CD1c-positive myeloid dendritic cell (primary cell): ENCODE measurements around the gene RAP1GAP.
"Not testable (repeated sequence)": the region's sequence is repeated elsewhere in the genome, so short reads cannot be mapped to it uniquely, and the experiment has no call there.

Experiments
- DNase-seq: peaks from one replicate; pipeline ENCODE4 v3.0.0-alpha.2; 2016; ENCODE audit errors: extremely low spot score

The RAP1GAP gene

DNA sequence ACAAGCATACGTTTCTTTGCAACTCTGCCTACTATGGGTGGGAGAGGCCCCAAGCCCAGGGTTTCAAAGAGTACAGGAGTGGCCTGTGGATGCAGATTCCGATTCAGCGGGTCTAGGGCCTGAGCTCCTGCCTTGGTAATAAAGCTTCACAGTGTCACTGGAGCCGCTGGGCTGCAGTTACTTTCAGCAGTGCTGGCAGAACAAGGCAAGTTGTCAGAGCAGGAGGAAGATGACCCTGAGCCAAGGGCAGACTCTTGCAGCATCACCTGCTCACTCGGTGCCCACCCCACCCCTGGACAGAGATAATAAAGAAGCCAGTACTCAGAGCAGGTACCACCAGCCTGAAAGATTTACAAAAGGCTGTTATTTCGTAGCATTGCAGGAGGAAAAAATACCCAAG is 8.0 kb upstream of the RAP1GAP start:
- no peak for DNase-seq

DNA sequence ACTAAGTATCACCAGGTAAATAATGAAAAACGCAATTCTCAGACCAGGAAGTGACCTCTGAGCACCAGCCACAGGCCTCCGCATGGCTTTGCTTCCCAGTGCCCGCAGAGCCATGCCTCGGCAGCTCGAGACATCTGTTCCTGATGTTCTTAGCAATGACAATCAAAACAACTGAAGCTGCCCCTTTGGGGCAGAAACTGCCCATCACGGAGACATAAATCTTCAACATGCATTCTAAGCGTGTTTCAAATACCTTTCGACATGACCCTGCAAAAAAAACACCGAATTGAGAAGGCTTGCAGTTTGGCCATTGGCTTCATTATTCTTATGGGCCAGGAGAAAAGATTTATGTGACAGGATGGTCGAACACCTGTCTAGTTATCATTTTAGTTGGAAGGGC is 5.8 kb upstream of the RAP1GAP start:
- no peak for DNase-seq

GRCh38 chr1:21673853-21674252 is 4.7 kb upstream of the RAP1GAP start:
- not testable (repeated sequence) for DNase-seq

- peak; percentile 92 for DNase-seq
Observed at GRCh38 chr1:21673277-21673780, 4.2 kb upstream of the RAP1GAP start.

DNA sequence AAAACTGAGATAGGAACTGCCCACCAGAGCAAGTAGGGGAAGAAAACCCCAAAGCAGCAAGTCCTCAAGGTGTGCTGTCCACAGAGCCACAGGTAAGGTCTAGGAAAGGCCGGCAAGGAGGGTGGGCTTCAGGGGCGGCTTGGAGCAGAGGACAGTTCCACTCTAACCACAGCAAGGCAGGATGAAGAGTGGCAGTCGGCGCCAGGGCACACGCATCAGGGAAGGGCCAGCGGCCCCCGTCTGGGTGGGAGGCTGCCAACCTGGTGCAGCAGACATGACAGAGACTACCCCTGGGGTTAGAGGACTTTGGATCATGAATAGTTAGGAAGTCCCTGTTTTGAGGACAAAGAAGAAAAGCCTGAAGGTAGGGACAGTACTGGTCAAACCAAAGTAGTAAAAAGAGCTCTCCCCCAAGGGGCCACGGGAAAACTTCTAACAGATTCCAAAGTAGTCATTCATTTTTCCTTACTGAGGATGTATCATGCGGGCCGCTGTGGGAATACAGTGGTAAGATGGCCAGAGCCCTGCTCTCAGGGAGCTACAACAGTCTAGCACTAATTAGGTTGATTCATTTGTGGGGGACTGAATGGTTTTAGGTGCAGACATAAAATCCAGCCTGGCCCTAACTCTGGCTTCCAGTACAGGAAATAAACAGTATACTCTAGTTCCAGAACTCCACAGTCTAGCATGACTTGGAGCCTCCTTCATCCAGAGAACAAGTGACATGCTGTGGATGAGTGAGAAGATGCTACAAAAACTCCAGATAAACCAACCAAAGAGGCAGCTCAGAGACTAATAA is 3.5 kb upstream of the RAP1GAP start:
- no peak for DNase-seq

DNA sequence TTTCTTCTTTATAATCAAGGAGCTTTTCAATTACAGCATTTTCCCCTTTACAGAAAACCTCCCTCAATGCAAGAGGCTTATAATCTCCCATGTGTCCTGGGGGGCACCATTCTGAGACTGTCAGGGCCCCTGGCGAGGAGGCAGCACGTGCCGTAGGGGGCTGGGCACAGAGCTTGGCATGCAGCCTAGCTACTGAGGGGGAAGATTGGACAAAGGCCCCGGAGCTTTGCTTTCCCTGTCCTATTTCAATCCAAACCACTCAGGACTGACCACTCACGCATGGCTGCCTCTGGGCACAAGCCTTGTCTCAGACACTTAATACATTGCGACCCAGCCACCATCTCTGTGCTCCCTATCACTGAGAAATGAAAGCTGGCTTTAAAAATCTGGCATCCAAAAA is 2.8 kb upstream of the RAP1GAP start:
- DNase-seq, result no peak

- no peak for DNase-seq
Observed at GRCh38 chr1:21670956-21671902, 2.1 kb upstream of the RAP1GAP start.

GRCh38 chr1:21670059-21670881 is 1.1 kb upstream of the RAP1GAP start:
- peak; percentile 49 for DNase-seq

DNA sequence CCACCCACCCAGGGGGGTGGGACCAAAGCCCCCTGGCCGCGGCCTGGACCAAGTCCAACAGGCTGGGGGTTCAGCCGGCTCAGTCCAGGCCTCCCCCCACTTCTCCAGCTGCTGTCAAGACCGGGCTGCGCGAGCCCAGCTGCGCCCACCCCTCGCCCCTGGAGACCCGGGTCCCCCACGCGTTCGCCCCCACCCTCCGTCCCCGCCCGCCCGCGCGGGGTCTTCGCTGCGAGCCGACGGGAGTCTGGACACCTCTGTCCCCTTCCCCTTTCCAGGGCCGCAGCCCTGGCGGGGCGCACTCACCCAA is 253 bp downstream of the RAP1GAP start:
- no peak for DNase-seq

GRCh38 chr1:21668232-21668950 is 766 bp downstream of the RAP1GAP start:
- DNase-seq, result no peak

- no peak for DNase-seq
Observed at GRCh38 chr1:21667348-21668231, 1.6 kb downstream of the RAP1GAP start.

DNA sequence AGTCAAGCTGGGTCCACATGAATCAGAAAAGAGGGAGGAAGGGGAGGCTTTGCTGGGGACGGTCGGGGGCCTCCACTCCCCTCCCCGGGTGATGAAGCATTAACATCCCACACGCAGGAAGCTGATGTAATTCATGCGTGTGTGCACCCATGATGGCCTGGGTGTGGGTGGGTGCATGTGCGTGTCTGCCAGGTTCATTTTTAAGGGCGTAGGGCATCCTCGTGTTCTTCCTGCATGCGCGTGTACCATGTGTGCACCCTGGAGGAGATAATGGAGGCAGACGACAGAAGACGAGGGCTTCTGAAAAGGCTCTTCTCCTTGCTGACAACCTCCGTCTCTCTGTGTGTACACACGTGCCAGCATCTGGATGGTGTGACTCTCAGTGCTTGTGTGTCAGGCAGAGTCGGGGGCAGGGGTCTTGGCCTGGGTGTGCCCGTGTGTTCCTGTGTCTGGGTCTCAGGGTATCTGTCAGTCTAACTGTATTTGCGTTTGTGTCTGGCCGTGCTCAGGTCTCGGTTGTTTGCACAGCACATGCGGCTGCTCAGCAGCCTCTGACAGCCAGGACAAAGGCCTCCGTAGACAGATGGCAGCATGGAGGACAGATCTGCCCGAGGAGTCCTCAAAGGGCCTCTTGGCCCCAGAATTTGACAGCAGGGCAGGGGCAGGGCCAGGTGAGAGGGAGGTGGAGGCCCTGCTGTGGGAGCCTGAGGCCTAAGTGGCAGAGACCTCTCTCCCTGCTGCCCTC is 2.4 kb downstream of the RAP1GAP start:
- DNase-seq, result peak; percentile 83

DNA sequence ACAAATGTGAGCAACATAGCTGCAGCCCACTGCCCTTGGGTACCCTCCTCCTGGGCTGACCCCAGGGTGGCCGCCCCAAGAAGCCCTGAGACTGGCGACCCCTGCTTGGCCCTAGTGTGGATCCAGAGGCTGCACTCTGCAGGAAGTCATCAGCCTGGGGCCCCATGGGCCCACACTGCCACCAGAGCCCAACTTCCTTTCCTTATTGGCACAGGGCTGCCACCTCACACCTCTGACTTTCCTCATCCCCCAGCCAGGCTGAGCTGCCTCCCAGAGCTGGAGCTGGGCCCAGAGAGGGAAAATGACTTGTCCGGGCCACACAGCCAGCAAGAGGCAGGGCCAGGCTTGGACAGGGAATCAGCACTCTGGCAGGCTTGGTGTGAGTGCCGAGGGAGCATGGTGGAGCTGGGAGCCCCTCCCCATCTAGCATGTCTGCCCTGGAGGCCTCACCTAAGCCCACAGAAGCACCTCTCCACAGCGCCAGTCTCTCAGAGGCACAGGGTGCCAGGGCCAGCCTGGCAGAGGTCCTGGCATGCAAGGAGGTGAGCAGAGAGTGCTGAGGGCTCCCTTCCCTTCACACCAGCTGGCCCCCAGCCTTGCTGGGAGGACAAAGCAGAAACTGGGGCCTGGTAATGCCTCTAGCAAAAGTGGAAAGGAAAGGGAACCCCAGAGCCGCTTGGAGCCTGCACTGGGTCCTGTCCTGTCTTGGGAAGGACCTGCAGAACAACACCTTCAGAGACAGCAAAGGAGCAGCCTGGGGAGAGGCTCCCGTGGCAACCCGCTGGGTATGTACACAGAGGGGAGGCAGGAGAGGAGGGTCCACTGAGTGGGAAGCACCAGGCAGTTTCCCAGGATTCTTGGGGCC is 3.2 kb downstream of the RAP1GAP start:
- DNase-seq, result peak; percentile 57

DNA sequence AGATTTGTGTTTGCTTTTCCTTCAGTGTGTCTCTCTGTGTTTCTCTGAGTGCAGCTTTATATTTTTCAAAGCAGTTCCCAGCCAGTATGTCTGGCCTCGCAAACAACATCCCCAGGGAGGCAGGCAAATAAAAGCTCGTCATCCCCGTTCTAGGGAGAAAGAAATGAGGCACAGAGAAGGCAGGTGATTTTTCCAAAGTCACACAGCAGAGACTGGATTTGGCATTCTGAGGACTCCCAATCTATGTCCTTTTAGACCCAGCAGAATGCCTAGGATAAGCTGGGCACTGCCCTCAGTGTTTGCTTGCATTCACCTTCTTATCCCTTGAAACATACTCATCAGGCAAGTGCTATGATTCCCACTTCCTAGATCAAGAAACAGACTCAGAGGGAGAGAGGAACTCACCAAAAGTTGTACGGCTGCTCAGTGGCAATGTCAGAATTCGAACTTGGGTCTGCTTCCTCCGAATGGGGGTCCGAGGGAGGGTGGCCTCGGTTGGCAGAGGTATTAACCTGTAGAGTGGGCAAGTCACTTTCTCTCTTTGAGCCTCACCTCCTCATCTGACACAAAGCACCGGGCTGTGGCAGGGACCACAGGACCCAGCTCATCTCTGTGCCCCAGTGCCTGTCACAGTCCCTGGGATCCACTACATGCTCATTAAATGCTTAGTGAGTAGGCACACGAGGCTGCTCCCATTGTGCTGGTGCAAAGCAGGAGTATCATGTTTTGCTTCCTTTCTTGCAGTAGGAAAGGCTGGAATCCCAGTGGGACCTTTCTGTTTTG is 4.2 kb downstream of the RAP1GAP start:
- DNase-seq, result peak; percentile 33

DNA sequence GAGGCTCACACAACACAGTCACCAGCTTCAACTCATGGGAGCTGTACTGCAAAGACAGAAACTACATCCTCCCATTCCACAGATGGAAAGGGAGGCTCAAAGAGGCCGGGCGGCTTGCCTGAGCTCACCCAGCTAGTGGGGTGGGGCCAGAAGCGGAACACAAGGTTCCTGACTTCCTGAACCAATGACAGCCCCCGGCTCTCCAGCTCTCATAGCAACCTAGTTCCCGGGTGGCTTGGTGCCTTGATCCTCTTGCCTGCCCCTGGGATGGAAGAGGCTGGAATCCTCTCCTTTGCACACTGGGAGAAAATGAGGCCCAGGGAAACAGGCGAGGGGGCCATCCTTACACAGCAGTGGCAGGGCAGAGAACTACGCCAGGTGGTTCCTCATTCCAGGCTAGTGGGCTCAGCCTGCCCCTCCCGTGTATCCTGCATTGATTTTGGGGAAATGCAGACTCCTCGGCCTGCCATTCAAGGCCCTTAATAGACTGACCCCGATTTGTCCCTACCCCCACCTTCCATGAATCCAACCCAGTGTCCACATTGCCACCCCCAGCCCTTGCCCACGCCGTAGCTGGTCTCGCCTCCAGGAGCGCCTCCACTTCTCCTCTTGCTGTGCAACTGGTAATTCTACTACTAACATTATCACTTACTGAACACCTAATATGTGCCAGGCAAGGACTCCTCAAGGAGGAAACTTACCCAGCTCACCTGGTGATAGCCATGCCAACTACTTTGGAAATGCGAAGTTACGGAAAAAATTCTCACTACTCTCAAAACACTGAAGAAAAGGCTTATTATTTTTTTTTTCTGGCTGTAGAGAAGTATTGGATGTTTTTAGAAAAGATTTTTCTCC is 5.0 kb downstream of the RAP1GAP start:
- DNase-seq, result peak; percentile 51

DNA sequence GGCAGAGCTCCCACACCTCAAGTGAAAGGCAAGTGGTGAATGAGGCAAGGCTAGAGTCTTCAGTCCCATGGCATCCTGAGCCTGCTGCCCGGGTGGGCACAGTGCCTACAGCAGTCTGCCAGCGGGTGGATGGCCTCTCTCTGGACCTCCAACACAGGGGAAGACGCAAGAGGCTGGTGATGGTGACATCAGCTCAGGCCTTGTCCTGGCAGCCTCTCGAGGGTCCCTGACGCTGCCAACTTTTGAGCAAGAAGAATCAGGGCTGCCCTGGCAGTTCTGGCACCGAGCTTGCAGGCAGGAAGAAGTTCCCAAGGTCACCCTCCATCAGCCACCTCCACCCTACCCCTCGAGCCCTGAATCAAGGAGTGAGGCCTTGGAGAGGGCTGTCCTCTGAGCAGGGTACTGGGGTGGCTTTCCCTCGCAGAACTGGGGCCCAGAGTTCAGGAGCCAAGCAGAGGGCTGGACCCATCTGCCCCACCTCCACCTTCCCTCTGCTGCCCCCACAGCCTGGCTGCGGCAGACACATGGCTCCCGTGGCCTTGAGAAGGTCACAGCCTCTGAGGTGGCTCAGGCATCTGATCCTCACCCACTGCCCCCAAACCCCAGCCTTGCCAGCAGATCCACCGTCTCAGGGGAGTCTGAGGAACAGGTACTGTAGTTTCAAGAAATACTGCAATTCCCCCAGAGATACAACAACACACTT is 5.8 kb downstream of the RAP1GAP start:
- DNase-seq, result no peak
